Cardiac fibroblast (primary cell): Measurements from ENCODE around the gene QDPR.
"Not testable (repeated sequence)": the region's sequence is repeated elsewhere in the genome, so short reads cannot be mapped to it uniquely, and the experiment has no call there.

Source experiments
- DNase-seq, 2 donors: peaks; one replicate each; pipeline versions ENCODE4 v3.0.0 to v3.0.0-alpha.2; 2010; ENCODE audit warnings: low read depth in 2 of 2
- H3K4me3 ChIP-seq, 2 donors: replicated peaks in 1 of 2; 1 replicate in 1 of 2; 2 replicates in 1 of 2; pipeline ENCODE4 v1.5.1; 2011; ENCODE audit warnings: low read depth in 2 of 2, low read length in 2 of 2, mild to moderate bottlenecking in 2 of 2, moderate library complexity in 1 of 2
- CTCF ChIP-seq: IDR thresholded peaks from one replicate; pipeline ENCODE4 v1.5.1; 2011; ENCODE audit warnings: low read depth, mild to moderate bottlenecking, low read length, inconsistent platforms

QDPR gene

GRCh38 chr4:17468619-17469221 lies 43.2 kb downstream of the QDPR start:
- TF ChIP-seq CTCF = peak; percentile 56
- peak; percentile 69 to 73 for DNase-seq
- no peak overlapping the region for H3K4me3 ChIP-seq

GRCh38 chr4:17463606-17464005 lies 48.3 kb downstream of the QDPR start:
- no peak for TF ChIP-seq CTCF
- H3K4me3 ChIP-seq = no peak overlapping the region
- DNase-seq = no peak

GRCh38 chr4:17450269-17450804 lies 61.6 kb downstream of the QDPR start:
- TF ChIP-seq CTCF = no peak
- no peak overlapping the region for H3K4me3 ChIP-seq
- DNase-seq = no peak

- no peak for TF ChIP-seq CTCF
- DNase-seq = peak; percentile 72 to 85
- no peak overlapping the region for H3K4me3 ChIP-seq
Observed at GRCh38 chr4:17448689-17449088, 63.2 kb downstream of the QDPR start.

DNA sequence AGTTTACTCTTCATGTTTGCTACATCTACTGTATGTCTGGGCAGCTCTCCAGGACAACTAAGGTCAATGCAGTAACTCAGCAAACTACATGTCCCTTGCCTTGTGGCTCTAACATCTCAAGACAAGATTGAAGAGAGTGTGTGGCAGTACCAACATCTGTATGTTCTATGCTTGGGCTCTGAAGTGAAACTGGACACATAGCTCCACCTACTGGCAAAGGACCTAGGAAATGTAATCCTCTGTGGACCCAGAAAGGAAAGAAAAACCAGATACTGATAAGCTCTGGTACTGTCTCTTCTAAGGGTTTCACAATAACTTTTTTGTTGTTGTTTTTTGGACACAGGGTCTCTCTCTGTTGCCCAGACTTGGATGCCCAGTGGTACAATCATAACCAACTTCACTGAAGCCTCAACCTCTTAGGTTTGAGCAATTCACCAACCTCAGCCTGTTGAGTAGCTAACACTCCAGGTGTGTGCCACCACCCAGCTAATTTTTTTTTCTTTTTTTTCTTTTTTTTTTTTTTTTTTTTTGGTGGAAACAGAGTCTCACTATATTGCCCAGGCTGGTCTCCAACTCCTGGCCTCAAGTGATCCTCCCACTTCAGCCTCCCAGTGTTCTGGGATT lies 64.1 kb downstream of the QDPR start:
- H3K4me3 ChIP-seq = no peak overlapping the region
- peak; percentile 70 for TF ChIP-seq CTCF
- peak; percentile 85 for DNase-seq

DNA sequence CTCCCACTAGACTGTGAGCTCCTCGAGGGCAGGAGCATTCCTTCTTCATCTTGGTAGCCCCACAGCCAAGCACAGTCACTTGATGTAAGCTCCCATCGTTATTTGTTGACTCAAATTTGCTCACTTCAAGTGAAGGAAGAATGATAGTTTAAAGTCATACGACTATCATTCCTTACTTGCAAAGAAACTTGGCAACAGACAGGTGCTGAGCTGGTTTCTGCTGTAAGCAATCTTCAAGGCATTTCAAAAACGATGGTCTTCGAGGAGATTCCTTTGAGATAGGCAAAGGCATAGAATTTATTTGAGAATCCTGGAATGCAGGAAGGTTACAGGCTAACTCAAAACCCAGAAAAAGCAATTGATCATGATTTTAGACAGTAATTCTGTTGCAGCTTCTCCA lies 64.8 kb downstream of the QDPR start:
- peak; percentile 7 to 57 for DNase-seq
- no peak for TF ChIP-seq CTCF
- no peak overlapping the region for H3K4me3 ChIP-seq

- H3K4me3 ChIP-seq = not testable (repeated sequence)
- DNase-seq = peak; percentile 13 to 18
Observed at GRCh38 chr4:17442477-17442876, 69.4 kb downstream of the QDPR start.
